Endodermal cell (in vitro differentiated cells): ENCODE results near the gene DEPDC1B. TPM values are rescaled to one million over a fixed set of nuclear protein-coding genes. Genes with fewer than 3 reads are reported as not detected.
"Not testable (repeated sequence)": the region's sequence is repeated elsewhere in the genome, so short reads cannot be mapped to it uniquely, and the experiment has no call there.

ENCODE experiments used
- DNase-seq: peaks from one replicate; pipeline ENCODE4 v3.0.0-alpha.2; 2017
- H3K27ac ChIP-seq: 2 replicates; pipeline ENCODE4 v1.5.1; 2013; ENCODE audit warnings: mild to moderate bottlenecking, low read depth, low read length, moderate library complexity
- H3K27me3 ChIP-seq: 2 replicates; pipeline ENCODE4 v1.6.1; 2013; ENCODE audit warnings: mild to moderate bottlenecking, low read length, moderate library complexity; ENCODE audit not compliant: insufficient read depth, control insufficient read depth, poor library complexity, severe bottlenecking
- H3K36me3 ChIP-seq: 2 replicates; pipeline ENCODE4 v1.7.0; 2013; ENCODE audit warnings: mild to moderate bottlenecking, low read length, moderate library complexity; ENCODE audit not compliant: control insufficient read depth, insufficient read depth
- H3K4me1 ChIP-seq: one replicate; pipeline ENCODE4 v1.7.0; 2013; ENCODE audit warnings: low read length; ENCODE audit not compliant: control insufficient read depth, insufficient read depth
- H3K4me3 ChIP-seq: 2 replicates; pipeline ENCODE4 v1.5.1; 2013; ENCODE audit warnings: mild to moderate bottlenecking, low read length, moderate library complexity
- H3K9ac ChIP-seq: 2 replicates; pipeline ENCODE4 v1.6.1; 2013; ENCODE audit warnings: mild to moderate bottlenecking, low read length, moderate library complexity; ENCODE audit not compliant: poor library complexity, severe bottlenecking; ENCODE audit errors: extremely low read depth
- H3K9me3 ChIP-seq: 2 replicates; pipeline ENCODE4 v1.6.1; 2013; ENCODE audit warnings: mild to moderate bottlenecking, low read length, moderate library complexity; ENCODE audit not compliant: control insufficient read depth
- H3K27ac Mint-ChIP-seq: 2 replicates; pipeline ENCODE4 v1.8.0; 2020; ENCODE audit warnings: mixed read lengths
- H3K27me3 Mint-ChIP-seq: 2 replicates; pipeline ENCODE4 v1.8.0; 2021; ENCODE audit warnings: mild to moderate bottlenecking, mixed read lengths; ENCODE audit not compliant: insufficient read depth
- H3K36me3 Mint-ChIP-seq: 2 replicates; pipeline ENCODE4 v1.8.0; 2020; ENCODE audit warnings: low read depth, mixed read lengths
- H3K4me1 Mint-ChIP-seq: 2 replicates; pipeline ENCODE4 v1.8.0; 2020; ENCODE audit warnings: mixed read lengths
- H3K4me3 Mint-ChIP-seq: 2 replicates; pipeline ENCODE4 v1.8.0; 2020; ENCODE audit warnings: mild to moderate bottlenecking, moderate library complexity, mixed read lengths
- H3K9me3 Mint-ChIP-seq: 2 replicates; pipeline ENCODE4 v1.8.0; 2020; ENCODE audit warnings: mild to moderate bottlenecking, mixed read lengths
- CTCF ChIP-seq: fragments of 200-600 bp; sonication (generic); conservative IDR thresholded peaks from 2 replicates; pipeline ENCODE4 v1.5.0; 2021; ENCODE audit warnings: antibody characterized with exemption, mild to moderate bottlenecking
- WGBS, 2 experiments: methylation state at CpG; one replicate each; pipeline versions ENCODE4 v1.1.5 to v1.1.7; 2013; ENCODE audit warnings: missing lambda C conversion rate in 2 of 2, mixed read lengths in 1 of 2; ENCODE audit not compliant: insufficient coverage in 1 of 2, insufficient read length in 1 of 2; 5-methylcytosine and 5-hydroxymethylcytosine counted together
- total RNA-seq, 2 donors: library from RNA; stranded (reverse); fragmentation: NEBNext Ultra II Directional in 1 of 2; extraction: Animal tissue kit (Norgen Biotek cat#: 25700) in 1 of 2; gene quantifications; 2 replicates in 1 of 2; 3 replicates in 1 of 2; pipeline ENCODE4 v1.2.1, GENCODE V29; 2021

DEPDC1B gene
- total RNA-seq, 2 donors from 2014 or later, result 32.2 to 42.1 TPM

GRCh38 chr5:60738461-60738860 is 38.5 kb upstream of the DEPDC1B start:
- Mint-ChIP-seq H3K4me1 (peaks cover 19% of the 10 kb centered on the region), H3K27ac (no peak overlapping the region), H3K27me3 (peaks cover 3% of the 10 kb centered on the region), H3K36me3 (no peaks in the 10 kb centered on the region), H3K9me3 (peaks cover 13% of the 10 kb centered on the region), H3K4me3 (no peak overlapping the region)
- H3K4me1 ChIP-seq, result no peaks in the 10 kb centered on the region
- no peak overlapping the region for H3K4me3 ChIP-seq
- TF ChIP-seq CTCF, result no peak
- H3K36me3 ChIP-seq, result no peaks in the 10 kb centered on the region
- 67 to 71% methylated on average over 3 to 4 of the region's 4 CpGs for WGBS, 2 experiments
- H3K27ac ChIP-seq, result no peak overlapping the region
- DNase-seq, result no peak
- no peaks in the 10 kb centered on the region for H3K27me3 ChIP-seq
- no peak overlapping the region for H3K9ac ChIP-seq
- peaks cover 23% of the 10 kb centered on the region for H3K9me3 ChIP-seq

- DNase-seq, H3K27ac ChIP-seq, H3K9me3 Mint-ChIP-seq, H3K27me3 ChIP-seq, H3K4me1 ChIP-seq, H3K4me3 Mint-ChIP-seq, H3K27ac Mint-ChIP-seq, H3K36me3 Mint-ChIP-seq, H3K4me3 ChIP-seq, H3K9ac ChIP-seq, H3K36me3 ChIP-seq, H3K4me1 Mint-ChIP-seq: not testable (repeated sequence)
- peaks cover 12% of the 10 kb centered on the region for H3K9me3 ChIP-seq
- H3K27me3 Mint-ChIP-seq, result peaks cover 13% of the 10 kb centered on the region
These were observed 30.9 kb upstream of the DEPDC1B start for GRCh38 chr5:60730858-60731257.

- no peak for DNase-seq
- Histone ChIP-seq H3K27ac (no peak overlapping the region), H3K4me1 (no peaks in the 10 kb centered on the region), H3K4me3 (no peak overlapping the region), H3K27me3 (no peaks in the 10 kb centered on the region), H3K9me3 (peaks cover 12% of the 10 kb centered on the region), H3K9ac (no peak overlapping the region), H3K36me3 (no peaks in the 10 kb centered on the region)
- no peak for TF ChIP-seq CTCF
- Mint-ChIP-seq H3K4me1 (peaks cover 5% of the 10 kb centered on the region), H3K9me3 (peaks cover 6% of the 10 kb centered on the region), H3K4me3 (no peak overlapping the region), H3K27me3 (peaks cover 7% of the 10 kb centered on the region), H3K36me3 (no peaks in the 10 kb centered on the region), H3K27ac (no peak overlapping the region)
- WGBS, 2 experiments, result 91 to 100% methylated on average over 1 of the region's 1 CpG
These were observed 27.2 kb upstream of the DEPDC1B start for GRCh38 chr5:60727033-60727679.

- no peak overlapping the region for H3K4me3 ChIP-seq
- no peak overlapping the region for H3K4me3 Mint-ChIP-seq
- no peaks in the 10 kb centered on the region for H3K27me3 ChIP-seq
- no peaks in the 10 kb centered on the region for H3K27me3 Mint-ChIP-seq
- DNase-seq, result no peak
- H3K27ac Mint-ChIP-seq, result no peak overlapping the region
- peaks cover 5% of the 10 kb centered on the region for H3K4me1 Mint-ChIP-seq
- H3K9ac ChIP-seq, result no peak overlapping the region
- no peak for TF ChIP-seq CTCF
- H3K9me3 Mint-ChIP-seq, result peaks cover 6% of the 10 kb centered on the region
- no peaks in the 10 kb centered on the region for H3K36me3 Mint-ChIP-seq
- no peaks in the 10 kb centered on the region for H3K36me3 ChIP-seq
- H3K9me3 ChIP-seq, result peaks cover 5% of the 10 kb centered on the region
- no peak overlapping the region for H3K27ac ChIP-seq
- H3K4me1 ChIP-seq, result no peaks in the 10 kb centered on the region
- 89% methylated on average over 2 of the region's 2 CpGs; no CpG with 5 or more reads in 1 of the 2 experiments for WGBS, 2 experiments
These were observed 24.2 kb upstream of the DEPDC1B start for GRCh38 chr5:60724126-60724525.
